ENCODE results near the gene TLE3.

The TLE3 gene

GRCh38 chr15:70013656-70014313 is 83.9 kb downstream of the TLE3 start:
- no peak for DNase-seq (ENCODE audit: low spot score)
- in situ Hi-C loops (cut with MboI; ENCODE audit: low pct_unique_long_range_greater_than_20kb, low sequenced_read_pairs, unreplicated experiment): no loop called here
- TF ChIP-seq, protein P1, sequence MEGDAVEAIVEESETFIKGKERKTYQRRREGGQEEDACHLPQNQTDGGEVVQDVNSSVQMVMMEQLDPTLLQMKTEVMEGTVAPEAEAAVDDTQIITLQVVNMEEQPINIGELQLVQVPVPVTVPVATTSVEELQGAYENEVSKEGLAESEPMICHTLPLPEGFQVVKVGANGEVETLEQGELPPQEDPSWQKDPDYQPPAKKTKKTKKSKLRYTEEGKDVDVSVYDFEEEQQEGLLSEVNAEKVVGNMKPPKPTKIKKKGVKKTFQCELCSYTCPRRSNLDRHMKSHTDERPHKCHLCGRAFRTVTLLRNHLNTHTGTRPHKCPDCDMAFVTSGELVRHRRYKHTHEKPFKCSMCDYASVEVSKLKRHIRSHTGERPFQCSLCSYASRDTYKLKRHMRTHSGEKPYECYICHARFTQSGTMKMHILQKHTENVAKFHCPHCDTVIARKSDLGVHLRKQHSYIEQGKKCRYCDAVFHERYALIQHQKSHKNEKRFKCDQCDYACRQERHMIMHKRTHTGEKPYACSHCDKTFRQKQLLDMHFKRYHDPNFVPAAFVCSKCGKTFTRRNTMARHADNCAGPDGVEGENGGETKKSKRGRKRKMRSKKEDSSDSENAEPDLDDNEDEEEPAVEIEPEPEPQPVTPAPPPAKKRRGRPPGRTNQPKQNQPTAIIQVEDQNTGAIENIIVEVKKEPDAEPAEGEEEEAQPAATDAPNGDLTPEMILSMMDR (IDR thresholded peaks at IDR 0.05; ENCODE audit: extremely low read depth, insufficient read depth, missing control alignments): no peak

GRCh38 chr15:70012895-70013294 is 84.8 kb downstream of the TLE3 start:
- in situ Hi-C loops (cut with MboI; ENCODE audit: low pct_unique_long_range_greater_than_20kb, low sequenced_read_pairs, unreplicated experiment): no loop called here
- no peak for DNase-seq (ENCODE audit: low spot score)
- TF ChIP-seq, protein P1 (IDR thresholded peaks at IDR 0.05; ENCODE audit: extremely low read depth, insufficient read depth, missing control alignments): no peak

DNA sequence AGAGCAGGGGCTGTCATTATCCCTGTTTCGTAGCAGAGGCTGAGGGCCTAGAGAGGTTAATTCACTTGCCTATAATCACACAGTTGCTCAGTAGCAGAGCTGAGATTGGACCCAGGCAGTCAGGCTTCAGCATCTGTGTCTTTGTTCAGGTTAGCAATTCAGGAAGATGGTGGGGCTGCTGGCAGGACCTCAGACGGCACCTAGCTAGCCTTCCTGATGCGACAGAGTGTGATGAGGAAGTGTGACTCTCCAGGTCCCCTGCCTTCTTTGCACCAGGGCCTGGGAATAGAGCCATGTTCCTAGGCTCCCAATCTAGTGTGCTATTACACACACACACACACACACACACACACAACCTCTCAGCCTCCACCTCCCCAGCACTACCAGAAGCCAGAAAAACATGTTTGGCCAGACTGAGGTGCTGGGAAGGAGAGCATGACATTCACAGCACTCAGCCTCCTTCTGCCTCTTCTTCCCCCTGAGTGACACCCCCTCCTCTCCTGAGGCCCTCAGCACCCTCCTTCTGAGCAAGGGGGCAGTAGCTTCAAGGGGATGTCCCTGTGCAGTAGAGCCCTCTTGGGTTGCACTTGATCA is 88.9 kb downstream of the TLE3 start:
- in situ Hi-C loops (cut with MboI; ENCODE audit: low pct_unique_long_range_greater_than_20kb, low sequenced_read_pairs, unreplicated experiment): no loop called here
- DNase-seq (ENCODE audit: low spot score): no peak
- TF ChIP-seq, protein P1 (IDR thresholded peaks at IDR 0.05; ENCODE audit: extremely low read depth, insufficient read depth, missing control alignments): no peak

DNA sequence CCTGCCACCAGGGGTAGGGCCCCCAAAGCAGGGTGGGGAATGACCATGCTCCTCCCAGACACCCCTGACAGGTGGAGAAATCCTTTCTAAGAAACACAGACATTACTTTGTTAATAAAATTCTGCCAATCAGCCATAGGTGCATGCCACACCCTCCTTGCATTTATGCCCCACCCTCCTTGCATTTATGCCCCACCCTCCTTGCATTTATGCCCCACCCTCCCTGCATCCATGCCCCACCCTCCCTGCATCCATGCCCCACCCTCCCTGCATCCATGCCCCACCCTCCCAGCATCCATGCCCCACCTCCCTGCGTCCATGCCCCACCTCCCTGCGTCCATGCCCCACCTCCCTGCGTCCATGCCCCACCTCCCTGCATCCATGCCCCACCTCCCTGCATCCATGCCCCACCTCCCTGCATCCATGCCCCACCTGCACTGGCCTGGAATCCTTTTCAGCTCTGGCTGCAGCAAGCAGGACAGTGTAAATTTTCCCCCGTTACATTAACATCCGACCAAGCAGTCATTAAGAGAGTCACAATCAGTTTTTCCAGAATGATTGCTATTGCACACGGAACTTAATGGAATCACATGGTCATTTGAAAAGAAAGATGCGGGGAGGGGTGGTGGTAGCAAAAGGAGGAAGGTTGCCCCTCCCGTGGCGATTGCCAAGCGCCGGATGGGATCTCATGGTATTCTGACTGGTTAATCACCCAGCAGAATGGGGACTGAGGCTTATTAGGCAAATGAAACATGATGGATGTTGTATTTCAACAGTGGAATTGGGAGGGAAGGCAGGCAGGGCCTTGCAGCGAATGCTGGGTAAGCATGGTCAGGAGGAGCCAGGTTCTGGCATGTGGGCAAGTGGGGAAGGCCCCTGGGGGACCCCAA is 91.2 kb downstream of the TLE3 start:
- DNase-seq (ENCODE audit: low spot score): no peak
- TF ChIP-seq, protein P1 (IDR thresholded peaks at IDR 0.05; ENCODE audit: extremely low read depth, insufficient read depth, missing control alignments): no peak
- in situ Hi-C loops (cut with MboI; ENCODE audit: low pct_unique_long_range_greater_than_20kb, low sequenced_read_pairs, unreplicated experiment): no loop called here

- TF ChIP-seq, protein P1 (IDR thresholded peaks at IDR 0.05; ENCODE audit: extremely low read depth, insufficient read depth, missing control alignments): no peak
- DNase-seq (ENCODE audit: low spot score): no peak
- in situ Hi-C loops (cut with MboI; ENCODE audit: low pct_unique_long_range_greater_than_20kb, low sequenced_read_pairs, unreplicated experiment): no loop called here
Measured at GRCh38 chr15:70004826-70005225, 92.9 kb downstream of the TLE3 start.

- TF ChIP-seq, protein P1 (IDR thresholded peaks at IDR 0.05; ENCODE audit: extremely low read depth, insufficient read depth, missing control alignments): no peak
- DNase-seq (ENCODE audit: low spot score): no peak
- in situ Hi-C loops (cut with MboI; ENCODE audit: low pct_unique_long_range_greater_than_20kb, low sequenced_read_pairs, unreplicated experiment): no loop called here
Measured at GRCh38 chr15:70002897-70003296, 94.8 kb downstream of the TLE3 start.
